ENCODE measurements around the gene ZSCAN20.

ZSCAN20 gene

DNA sequence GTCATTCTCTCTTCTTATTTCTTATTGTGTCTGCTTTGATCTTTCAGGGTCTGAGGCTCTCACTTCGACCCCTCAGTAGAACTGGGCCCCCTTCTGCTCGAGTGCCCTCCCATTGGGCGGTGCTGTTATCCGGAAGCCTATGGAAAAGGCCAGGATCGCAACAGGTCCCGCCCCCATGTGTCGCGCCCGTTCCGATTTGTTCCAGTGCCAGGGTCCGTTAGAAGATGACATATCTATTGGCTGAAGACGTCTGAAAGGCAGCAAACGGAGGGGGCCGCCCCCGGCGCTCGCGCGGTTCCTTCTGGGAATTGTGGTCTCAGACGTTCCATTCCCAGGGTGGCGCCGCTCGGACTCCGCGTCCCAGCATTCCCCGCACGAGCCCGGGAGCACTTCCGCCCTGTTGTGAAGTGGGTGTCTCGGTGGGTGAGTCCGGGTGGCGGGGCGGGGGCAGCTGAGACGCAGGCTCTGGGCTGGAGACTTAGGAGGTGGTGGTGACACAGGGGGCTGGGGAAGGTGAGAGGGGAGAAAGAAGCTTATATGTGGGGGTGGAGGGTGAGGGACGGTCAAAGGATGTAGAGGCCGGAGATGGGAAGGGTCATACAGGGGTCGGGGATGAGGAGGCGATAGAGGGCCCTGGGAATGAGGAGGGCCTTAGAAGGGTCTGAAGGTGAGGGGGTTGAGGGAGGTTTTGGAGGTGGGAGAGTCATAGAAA lies at the start of gene ZSCAN20:
Gene ZSCAN20, plus strand, starts transcription at position 377 of the 712 bp plus-strand sequence. CDS start 6,644 bp downstream, outside the sequence.
- peak in 55 of 56 donors; percentile 77 to 100 (median 98) for DNase-seq

DNA sequence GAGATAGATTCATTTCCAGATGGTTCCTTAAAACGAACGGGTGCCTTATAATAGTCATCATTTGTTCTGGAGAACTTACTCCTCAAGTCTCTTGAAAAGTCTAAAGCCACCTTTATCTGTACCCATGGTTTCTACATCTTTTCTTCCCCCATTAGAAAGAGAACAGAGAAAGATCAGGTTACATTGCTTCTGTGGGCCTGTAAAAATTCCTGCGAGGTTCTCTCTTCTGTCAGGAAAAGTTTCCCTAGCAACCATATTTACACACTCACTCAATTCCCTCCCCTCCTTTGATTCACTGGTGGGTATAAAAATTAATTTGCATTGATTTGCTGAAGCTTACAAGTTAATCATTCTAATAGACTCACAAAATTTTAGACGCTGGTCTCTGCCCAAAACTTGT lies 48.2 kb upstream of the ZSCAN20 start:
- no peak for DNase-seq

DNA sequence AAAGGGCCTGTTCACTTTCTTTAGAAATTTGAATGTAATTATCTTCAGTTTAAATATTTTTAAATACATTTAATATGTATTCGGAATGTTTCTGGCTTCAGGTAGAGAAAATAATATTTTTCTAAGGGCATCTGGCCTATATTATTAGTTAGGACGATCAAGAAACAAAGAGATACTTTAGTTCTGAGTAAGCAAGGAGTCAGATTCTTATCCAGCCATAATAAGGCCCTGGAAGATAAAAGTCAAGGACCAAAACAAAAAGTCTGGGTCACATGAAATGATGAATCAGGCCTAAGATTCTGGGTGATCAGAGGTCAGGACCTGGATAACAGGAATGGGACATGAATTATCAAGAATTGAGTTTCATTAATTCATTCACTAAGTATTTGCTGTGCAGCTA lies 47.8 kb upstream of the ZSCAN20 start:
- no peak for DNase-seq

DNA sequence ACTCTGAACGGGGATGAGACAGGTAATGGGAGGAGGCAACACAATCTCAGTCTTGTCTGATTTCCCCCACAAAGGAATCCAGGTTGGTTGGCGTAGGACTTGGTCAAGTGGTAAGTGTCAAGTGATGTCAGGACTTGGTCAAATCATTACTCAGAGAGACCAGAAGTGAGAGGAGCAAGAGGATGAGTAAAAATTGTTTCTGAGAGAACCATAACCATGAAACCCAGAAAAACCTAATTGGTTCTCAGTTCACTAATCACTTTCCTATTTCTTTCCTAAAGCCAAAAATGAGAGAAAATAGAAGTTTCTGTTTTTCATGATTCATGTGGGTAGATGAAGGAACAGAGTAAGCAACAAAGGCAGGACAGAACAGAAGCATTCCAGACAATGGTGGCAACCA lies 46.5 kb upstream of the ZSCAN20 start:
- no peak for DNase-seq

DNA sequence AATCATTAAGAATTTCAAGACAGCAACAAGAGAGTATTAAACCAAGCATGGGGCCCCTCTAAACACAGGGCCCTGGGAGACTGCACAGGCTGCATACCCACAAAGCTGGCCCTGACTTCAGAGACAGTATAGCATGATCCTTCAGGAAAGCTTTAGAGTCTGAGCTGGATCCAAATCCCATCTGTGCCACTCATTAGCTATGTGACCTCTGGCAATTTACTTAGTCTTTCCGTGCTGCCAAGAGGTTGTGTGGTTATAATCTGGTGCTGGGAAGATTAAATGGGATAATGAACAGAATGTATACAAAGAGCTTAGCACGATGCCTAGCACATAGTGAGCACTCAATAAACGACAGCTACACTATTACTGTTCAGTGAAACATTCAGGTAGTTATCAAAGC lies 45.5 kb upstream of the ZSCAN20 start:
- DNase-seq, result no peak

DNA sequence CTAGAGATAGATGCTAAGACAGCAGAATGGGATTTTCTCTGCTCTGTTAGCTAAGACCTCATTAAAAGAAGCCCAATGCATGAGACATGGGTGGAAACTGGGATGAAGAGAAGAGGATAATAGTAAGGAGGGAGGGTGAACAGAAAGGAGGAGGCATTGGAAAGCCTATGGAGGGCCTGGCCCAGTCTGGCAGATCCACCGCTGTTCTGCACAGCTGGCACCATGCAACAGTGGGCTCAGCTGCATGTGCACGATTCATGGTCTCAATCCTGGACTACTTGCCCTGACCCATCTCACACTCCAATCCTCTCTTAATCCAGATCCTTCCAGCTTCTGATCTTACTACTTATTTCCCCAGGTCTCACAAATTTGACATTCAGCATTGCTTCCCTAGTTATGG lies 43.8 kb upstream of the ZSCAN20 start:
- DNase-seq, result no peak

DNA sequence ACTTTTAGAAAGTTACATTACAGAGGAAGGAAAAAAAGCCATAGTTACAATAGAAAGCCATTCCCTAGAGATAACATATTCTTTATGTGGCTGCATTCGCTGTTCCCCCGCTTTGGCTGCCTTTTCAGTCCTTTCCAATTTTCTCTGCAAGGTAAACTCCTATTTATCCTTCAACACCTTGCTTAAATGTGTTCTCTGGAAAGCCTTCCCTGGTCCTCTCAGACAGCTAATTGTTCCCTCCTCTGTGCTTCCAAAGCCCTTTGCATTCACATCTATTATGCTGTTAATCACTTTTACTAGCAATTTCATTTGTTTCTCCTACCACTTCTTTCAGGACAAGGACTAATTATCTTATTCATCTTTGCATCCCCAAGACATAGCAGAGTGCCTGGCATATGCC lies 43.1 kb upstream of the ZSCAN20 start:
- DNase-seq, result no peak

DNA sequence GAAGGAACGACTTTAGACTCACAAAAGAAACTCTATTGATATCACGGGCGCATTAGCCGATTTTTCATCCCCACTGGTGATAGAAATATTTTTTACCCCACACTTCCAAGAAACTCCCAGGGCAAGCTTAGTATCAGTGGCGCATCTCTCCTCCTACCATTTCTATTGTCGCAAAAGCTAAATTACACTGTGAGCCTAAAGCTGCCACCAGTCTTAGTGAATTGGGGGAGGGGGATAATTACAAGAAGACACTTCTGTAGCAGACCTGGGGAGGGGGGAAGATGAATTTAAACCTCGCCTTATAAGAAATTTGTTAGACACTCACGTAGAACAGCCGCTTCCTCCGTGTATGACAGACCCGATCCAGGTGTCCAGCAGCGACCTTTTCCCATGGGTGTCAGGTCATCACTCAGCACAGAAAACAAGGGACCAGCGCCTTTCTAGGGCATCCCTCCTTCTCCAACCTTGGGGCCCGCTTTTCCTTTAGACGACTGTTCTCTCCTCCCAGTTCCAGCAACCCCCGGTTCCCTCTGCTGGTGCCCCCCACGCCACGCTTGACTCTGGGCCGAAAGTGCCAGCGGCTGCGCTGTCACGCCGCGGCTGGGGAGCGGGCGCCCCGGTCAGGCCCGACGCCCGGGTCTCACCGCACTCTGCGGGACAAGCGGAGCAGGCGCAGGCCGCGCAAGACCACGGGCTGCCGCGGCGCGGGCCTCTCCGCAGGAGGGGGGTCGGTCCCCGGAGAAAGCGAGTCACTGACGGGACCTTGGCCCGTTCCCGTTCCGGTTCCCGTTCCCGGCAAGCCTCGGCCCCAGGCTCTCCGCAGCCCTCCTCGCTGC lies 42.4 kb upstream of the ZSCAN20 start:
- DNase-seq, result peak in 17 of 56 donors; percentile 21 to 68 (median 43)

DNA sequence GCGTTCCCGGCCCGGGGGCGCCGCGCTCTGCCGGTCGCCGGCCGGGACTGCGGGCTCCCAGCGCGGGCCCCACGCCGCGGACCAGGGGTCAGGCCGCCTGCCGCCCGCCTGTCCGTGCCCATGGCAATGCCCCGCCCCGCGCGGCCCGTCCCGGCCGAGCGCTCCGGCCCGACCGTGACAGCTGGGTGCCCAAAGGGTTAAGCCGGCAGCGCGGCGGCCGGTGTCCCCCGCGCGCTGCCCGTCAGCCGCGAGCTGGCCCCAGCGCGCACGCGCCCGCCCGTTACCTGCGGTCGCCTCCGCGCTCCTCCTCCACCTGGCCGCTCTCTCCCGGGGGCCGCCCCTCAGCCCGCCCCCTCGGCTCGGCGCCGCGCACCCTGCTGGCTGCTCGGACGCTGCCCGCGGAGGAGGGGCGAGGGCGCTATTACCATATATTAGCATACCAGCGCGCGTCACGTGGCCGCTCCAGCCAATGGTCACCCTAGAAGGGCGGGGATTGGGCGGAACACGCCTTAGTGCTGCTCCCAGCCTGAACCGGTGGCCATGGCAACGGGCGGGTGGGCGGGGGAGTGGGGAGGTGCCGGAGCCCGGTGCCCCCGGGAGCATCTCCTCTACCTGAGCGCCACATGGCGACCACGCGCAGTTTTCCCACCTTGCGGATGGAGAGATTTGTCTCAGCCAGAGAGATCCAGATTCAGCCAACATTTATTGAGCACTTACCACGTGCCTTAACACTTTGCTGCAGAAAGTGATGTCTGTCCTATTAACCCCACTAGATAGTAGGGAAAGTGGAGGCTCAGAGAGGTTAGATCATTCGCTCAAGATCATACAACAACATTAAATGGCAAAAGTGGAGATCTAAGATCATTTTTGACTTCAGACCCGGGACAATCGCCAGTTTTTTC lies 41.5 kb upstream of the ZSCAN20 start, which contains the start of gene PHC2:
Gene PHC2, minus strand, starts transcription at position 404 of the 902 bp plus-strand sequence. CDS start 55,556 bp downstream, outside the sequence.
- DNase-seq, result peak in 55 of 56 donors; percentile 74 to 99 (median 97)

DNA sequence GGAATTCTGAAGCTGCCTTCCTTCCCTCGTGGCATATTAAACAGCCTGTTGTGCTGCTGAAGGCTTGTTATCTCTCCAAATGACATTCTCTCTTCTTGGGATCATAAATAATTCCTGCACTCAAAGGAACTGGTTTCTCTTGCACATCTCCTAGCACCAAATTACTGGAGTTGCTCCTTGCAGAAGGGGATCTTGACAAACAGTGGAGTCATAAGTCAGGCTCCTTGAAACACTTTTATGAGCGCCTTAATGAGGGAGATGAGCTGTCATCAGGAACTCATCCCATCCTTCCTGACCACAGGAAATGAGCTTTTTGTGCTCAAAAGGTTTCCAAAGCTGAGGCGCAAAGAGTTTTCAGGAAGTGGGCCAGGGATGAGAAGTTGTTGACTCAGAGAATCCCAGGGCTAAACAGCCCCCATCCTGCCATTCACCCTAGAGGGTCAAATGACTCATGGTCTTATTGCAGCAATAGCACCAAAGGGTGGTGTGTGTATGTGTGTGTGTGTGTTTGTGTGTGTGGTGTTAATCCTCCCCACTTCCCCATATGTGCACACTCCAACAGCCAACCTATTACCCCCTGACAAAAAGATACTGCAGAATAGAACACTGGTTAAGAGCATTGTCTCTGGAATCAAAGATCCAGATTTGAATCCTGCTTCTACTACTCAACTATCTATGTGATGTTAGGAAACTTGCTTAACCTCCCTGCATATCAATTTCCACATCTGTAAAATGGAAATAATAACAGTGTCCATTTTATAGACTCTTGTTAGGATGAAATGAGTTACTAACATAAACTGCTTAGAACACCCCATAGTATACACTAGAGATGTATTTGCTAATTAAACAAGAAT lies 38.7 kb upstream of the ZSCAN20 start:
- DNase-seq, result peak in 3 of 56 donors; percentile 17 to 35 (median 20)

DNA sequence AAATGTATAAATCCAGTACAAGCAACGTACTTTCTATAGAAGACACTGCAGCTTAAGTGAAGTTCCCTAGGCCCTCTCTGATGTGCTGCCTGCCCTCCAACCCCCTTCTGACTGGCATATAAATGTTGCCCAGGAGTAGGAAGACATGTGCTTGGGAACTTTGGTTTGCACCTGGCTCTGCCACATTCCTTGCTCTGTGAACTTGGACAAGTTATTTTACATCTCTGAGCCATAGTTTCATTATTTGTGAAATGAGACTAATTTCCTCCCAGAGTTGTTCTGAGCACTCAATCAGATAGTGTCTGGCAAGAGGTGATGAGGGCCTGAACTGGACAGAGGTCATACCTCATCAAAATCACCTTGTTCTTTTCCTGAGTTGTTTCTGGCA lies 38.1 kb upstream of the ZSCAN20 start:
- no peak for DNase-seq

DNA sequence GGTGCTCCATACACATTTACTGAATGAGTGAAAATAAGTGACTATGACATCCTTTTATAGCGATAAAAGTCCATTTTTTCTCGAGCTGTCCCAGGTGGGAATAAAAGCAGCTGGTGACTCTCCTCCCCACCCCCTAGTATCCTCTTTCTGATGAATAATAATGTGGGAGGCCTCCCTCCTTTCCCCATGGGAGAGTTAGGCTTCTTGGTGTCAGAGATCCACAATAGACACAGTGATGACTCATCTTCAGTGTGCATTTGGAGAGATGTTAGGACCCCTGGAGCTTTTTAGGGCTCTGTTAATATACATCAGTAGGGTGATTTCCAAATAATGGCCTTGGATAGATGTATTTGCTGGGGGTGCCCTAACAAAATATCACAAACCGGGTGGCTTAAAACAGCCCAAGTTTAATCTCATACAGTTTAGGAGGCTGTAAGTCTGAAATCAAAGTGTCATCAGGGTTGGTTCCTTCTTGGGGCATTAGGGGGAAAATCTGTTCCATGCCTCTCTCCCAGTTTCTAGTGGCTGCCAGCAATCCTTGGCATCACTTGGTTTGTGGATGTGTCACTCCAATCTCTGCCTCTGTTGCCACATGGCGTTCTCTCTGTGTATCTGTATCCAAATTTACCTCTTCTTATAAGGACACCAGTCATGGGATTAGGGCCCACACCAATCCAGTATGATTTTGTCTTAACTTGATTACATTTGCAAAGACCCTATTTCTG lies 37.2 kb upstream of the ZSCAN20 start:
- DNase-seq, result no peak

DNA sequence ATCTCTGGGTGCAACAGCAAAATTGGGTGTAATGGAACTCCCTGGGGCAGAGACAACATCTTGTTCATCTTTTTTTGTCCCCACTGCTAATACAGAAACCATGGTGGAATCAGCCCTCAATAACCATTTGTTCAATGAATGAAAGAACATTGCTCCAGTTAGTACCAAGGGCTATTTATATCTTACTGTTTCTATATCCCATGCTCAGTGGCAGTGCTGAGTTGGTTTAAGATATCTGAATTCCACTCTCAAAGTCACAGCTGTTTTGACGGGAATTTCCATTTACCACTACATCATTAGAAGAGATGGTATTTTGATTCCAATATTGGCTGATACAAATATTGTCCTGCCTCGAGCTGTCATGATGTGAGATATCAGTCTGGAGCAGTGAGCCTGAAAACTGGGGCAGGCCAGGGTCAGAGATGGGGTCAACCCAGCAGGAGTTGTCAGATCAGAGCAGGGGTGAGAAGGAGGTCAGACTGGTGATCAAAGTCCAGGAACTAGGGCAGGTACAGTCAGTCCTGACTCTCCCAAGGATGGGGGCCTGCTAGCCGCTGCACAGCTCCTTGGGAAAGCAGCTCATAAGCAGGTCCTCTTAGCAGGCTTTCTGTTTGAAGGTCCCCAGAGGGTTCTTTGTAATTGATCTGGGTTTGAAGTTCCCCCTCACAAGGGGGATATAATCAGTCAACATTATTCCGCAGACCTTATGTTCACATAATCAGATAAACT lies 35.7 kb upstream of the ZSCAN20 start:
- peak in 1 of 56 donors; percentile 12 for DNase-seq

DNA sequence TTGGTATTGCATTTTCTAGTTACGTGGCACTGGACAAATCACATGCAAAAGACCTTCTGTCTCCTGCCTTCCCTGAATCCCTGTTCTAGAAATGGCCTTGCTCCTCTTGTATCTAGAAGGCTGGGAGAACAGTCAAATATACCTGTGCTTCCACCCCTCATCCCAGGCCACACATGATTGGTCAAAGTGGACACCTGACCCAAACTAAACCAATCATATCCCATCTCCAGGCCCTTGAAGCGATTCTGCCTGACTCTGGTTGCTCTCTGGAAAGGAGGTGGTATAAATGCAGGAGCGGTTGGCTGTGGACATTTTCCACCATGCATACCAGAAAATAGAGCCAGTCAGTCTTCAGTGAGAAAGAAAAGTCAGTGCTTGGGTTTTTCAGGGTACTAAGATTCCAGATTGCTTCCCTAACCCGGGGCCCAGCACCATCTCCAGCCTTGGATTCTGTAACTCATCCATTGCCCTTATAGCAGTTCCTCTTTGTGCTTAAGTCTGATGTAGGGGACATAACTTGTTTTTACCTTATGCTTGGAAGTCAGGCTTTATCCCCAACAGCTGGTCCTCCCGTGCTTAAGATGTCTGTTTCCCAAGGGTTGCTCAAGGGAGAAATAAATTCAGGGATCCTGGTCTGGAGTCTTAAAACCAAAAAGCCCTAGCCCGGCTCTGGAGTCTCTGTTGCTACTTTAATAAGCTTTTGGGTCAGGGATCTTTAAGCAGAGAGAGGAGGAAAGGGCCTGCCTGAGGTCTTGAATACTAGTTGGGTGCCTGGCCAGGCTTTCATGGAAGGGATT lies 33.9 kb upstream of the ZSCAN20 start:
- DNase-seq, result no peak

DNA sequence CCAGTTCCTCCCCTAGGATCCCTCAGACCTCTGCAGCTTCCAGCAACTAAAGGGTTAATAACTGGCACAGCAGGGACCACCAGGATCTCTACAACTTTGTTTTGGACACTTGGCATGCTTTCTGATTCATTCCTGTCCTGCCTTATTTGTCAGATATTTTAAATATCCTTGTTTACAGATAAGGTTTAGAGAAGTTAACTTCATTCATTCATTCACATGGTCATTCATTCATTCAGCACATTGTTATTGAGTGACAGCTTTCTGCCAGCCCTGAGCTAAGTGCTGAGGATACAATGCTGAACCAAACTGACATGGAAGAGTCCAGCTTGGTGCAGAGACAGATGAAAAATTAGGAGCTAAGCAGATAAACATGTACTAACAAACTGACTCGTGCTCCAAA lies 32.8 kb upstream of the ZSCAN20 start:
- DNase-seq, result no peak

DNA sequence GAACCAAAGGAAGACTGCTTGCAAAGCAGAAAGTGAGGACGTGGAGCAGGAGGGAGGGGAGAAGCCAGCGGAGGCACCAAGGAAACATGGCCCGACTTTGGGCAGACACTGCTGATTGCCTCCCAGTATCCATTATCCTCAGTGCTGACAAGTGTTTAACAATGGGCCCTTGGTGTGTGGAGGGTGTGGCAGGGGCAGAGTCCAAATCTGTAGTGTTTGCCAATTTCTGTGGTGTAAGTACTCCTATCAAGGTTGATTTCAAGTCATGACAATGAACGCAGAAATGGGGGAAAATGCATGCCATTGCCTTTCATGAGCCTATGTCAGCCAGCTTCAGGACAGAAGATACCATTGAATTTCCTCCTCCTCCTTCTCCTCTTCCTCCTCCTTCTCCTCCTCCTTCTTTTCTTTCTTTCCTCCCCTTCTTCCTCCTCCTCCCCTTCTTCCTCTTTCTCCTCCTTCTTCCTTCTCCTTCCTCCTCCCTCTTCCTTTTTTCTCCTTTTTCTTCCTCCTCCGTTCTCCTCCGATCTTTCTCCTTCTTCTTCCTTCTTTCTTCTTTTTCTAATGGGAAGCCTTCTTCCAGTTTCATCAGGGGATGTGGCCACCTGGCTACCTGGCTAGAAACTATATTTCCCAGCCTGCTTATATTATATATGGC lies 31.2 kb upstream of the ZSCAN20 start:
- no peak for DNase-seq

DNA sequence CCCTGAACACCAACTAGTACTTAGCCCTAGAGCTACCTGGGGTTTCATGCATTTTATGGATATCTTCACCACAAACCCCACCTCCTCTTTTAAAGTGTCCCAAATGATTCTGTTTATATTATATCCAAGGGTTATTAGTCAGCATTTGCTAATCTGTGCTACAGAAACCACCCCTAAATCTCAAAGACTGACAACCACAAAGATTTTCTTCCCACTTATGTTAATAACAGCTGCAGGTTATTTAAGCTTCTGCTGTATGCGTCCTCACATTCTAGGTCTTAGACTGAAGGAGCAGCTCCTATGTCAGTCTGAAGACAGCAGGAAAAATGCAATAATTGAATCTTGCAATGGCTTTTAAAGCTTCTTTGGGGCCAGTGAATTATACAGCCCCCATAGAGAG lies 30.3 kb upstream of the ZSCAN20 start:
- DNase-seq, result no peak
